Hematopoietic multipotent progenitor cell treated with erythropoietin and hydrocortisone succinate and interleukin-3 and kit ligand, for 4 days (in vitro differentiated cells): ENCODE results near the gene ADAMTS4.

ENCODE experiments used
- DNase-seq: peaks from one replicate; pipeline ENCODE4 v3.0.0-alpha.2; 2015

ADAMTS4 gene

GRCh38 chr1:161218301-161219077 is 19.6 kb upstream of the ADAMTS4 start:
- no peak for DNase-seq

DNA sequence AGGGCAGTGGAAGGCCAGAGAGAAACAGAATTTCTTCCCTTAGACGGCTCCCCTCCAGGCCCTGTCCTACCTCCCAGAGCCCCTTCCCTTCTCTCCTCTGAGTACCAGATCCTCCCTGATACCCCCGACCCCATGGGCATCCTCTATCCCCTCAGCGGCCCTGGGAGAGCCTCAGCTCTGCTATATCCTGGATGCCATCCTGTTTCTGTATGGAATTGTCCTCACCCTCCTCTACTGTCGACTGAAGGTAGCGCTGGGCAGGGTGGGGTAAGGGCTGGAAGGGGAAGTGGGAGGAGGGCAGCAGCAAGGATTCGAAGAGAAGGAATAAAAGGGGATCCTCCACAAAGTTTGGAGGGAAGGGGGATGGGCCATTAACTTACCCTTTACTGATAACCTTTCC is 19.0 kb upstream of the ADAMTS4 start:
- no peak for DNase-seq

- peak; percentile 75 for DNase-seq
Observed at GRCh38 chr1:161216945-161217712, 18.3 kb upstream of the ADAMTS4 start.

GRCh38 chr1:161215076-161215475 is 16.2 kb upstream of the ADAMTS4 start, which contains the start of gene FCER1G:
Gene FCER1G (plus strand): TSS chr1:161215295. CDS start chr1:161215322, 27 bp downstream.
- peak; percentile 88 for DNase-seq

GRCh38 chr1:161214369-161214768 is 15.5 kb upstream of the ADAMTS4 start:
- DNase-seq: no peak

- DNase-seq: peak; percentile 94
Observed at GRCh38 chr1:161209790-161210409, 11.0 kb upstream of the ADAMTS4 start.

GRCh38 chr1:161207173-161207572 is 8.3 kb upstream of the ADAMTS4 start:
- DNase-seq: no peak

GRCh38 chr1:161206411-161207140 is 7.7 kb upstream of the ADAMTS4 start:
- no peak for DNase-seq

GRCh38 chr1:161201836-161202712 is 3.2 kb upstream of the ADAMTS4 start, which contains the start of gene NDUFS2:
Gene NDUFS2 (plus strand): TSS chr1:161202367. CDS start chr1:161202386, 19 bp downstream.
- DNase-seq: peak; percentile 100

GRCh38 chr1:161200992-161201835 is 2.4 kb upstream of the ADAMTS4 start:
- peak; percentile 53 for DNase-seq

DNA sequence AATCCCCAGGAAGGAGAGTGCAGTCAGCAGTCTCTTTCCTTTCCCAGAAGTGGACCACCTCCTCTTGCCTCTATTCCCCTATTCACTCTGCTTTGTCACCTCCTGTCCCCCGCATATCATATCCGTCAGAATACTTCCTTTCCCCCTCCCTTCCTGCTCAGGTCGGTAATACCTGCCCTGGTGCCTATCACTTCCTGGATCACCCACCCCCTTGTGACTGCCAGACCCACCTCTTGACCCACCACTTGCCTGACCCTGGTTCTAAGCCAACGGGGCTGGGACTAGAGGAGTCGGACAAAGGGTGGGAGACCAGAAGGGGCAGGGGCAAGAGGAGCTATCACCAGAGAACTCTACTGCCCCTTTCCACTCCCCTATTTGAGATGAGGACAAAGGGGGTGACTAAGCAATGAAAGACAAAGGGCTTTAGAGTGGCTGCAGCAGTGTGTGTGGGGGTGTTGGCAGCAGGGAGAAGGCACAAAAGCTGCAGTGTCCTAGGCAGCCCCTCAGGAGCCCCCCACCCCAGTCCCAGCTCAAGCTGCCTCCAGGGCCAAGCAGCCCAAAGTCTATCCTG is 1.7 kb upstream of the ADAMTS4 start:
- DNase-seq: no peak

DNA sequence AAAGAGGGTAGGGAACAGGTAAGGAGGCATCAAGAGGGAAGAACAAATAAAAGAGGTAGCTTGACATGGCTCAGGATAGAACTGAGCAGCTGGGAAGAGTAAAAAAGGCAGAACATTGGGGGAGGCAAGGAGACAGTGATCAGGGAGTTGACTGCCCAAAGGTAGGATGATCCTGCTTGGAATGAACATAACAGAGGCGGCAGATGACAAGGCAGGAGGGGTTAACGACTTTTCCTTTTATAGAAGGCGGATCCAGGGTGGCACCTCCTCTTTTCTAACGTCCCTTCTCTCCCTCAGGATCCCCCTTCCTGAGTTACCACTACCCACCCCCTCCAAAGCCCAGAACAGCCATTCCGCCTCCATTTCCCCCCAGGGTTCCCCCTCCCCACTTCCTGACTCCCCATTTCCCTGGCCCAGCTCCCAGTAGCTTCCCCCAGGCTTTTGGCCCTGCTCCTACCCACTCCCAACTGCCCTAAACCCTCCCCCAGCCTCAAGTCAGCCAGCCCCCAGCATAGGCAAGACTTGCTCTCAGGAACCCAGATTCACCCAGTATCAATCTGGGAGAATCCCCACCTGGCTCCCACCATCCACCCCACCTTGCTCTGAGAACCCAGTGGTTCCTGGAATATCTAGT is 769 bp upstream of the ADAMTS4 start:
- DNase-seq: no peak

GRCh38 chr1:161198194-161198896 is 509 bp downstream of the ADAMTS4 start:
- peak; percentile 52 for DNase-seq

GRCh38 chr1:161197560-161198193 is 1.2 kb downstream of the ADAMTS4 start:
- DNase-seq: no peak

DNA sequence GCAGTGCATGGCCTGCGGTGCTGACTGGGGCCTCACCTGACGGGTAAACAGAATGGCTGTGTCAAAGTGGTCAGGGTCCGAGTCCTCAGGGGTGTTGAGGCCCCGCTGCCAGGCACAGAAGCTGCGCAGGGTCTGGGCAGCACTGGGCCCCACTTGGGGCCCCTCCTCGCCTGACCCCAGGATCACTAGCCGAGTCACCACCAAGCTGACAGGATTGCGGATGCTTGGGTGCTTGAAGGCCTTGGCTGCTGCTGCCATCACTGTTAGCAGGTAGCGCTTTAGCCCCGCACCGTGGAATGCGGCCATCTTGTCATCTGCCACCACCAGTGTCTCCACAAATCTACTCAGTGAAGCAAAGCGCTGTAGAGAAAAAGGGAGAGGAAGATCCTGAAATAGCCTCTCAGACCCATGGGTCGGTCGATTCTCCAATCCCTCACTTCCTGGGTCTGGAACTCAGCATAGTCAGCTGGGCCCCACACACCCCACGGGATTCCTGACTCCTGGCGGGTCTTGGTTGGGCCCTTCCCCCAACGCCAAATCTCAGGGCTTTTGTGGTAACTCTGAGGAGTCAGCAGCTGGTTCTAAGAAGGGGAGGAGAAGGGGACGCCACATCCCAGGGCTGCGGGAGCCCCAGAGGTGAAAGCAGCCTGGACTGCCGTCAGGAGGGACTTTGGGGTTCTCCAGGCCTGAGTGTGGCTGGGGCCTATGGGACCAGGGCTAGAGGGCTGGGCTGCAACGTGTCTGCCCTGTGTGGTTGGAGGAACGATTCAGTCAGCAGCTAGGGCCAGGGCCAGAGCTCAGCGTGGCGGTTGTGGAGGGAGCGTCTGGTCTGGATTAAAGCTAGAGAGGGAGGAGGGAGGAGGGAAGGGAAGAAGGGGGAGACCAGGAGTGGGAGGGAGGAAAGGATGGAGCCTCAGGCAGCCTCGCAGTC is 2.1 kb downstream of the ADAMTS4 start:
- DNase-seq: no peak

- no peak for DNase-seq
Observed at GRCh38 chr1:161196111-161196510, 2.7 kb downstream of the ADAMTS4 start.

GRCh38 chr1:161195171-161195570 is 3.7 kb downstream of the ADAMTS4 start:
- DNase-seq: no peak
